ENCODE results near the gene CEP83. TPM values are rescaled to one million over a fixed set of nuclear protein-coding genes. Genes with fewer than 3 reads are reported as not detected.
A peak's percentile ranks its signal among the peaks of the same experiment; 100 is the strongest.

CEP83 gene
- total RNA-seq, 1 donor from 2014 or later: 37.7 TPM

DNA sequence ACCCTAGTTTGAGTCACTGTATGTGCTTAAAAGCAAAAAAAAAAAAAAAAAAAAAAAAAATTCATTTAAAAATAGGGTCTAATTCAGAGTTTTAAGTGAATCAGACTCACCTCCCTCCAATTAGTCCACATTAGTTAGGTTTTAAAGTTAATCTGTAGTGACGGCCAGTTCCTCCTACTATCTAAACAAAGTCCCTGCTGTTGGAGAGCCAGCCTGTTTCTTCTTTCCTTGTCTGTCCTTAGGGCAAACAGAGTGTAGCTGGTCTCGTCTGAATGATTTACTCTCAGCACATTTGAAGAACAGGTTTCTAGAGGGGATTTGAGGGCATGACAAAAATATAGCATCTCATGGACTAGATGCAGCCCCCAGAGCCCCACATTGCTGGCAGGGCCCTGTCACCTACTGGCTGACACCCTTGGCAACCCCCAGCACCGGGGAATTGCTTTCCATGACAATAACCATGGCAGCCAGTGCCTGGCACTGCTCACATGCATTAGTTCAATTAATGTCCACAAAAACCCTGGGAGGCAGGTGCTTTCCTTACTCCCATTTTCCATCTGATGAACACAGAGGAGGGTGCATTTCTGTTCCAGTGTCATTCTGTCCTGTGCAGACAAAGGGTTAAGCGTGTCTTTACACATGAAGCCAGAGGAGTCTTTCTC, 173.0 kb downstream of the CEP83 start:
- Mint-ChIP-seq H3K27me3 (ENCODE audit: insufficient read depth) (no peaks in the 10 kb centered on the region), H3K27ac (no peak overlapping the region), H3K36me3 (ENCODE audit: low read depth) (peaks cover 48% of the 10 kb centered on the region), H3K4me3 (no peak overlapping the region), H3K4me1 (ENCODE audit: low read depth) (peaks cover 27% of the 10 kb centered on the region), H3K9me3 (no peaks in the 10 kb centered on the region)
- DNase-seq (ENCODE audit: low spot score): no peak
- intact Hi-C loops (cut with micrococcal nuclease): no loop called here

DNA sequence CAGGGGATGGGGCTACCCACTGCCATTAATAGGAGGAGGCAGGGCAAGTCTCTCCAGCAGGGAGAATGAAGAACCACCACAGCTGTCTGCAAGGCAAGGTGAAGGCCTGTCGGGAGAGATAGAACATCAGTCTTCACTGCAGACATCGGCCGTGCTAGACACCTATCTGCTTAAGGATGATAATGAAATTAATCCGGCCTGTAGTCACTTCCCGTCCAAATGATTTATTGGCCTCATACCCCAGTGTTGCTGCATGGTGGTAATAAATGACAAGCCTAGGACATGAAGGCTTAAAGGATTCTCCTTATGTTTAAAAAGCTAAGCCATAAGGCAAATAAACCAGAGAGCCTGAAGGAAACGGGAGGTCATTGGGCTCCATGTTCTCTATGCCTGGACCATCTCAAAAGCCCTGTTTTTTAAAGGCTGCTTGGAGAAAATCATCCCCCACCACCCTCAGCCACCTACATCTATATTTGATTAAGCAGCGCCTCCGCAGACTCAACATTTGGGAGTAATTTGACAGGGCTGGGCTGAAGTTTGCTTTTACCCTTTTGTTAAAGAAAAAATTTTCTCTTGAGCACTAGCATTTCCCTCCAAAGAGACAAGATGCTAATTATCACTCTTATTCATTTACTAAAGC, 173.6 kb downstream of the CEP83 start:
- H3K9me3 Mint-ChIP-seq: no peaks in the 10 kb centered on the region
- intact Hi-C loops (cut with micrococcal nuclease): no loop called here
- peaks cover 48% of the 10 kb centered on the region for H3K36me3 Mint-ChIP-seq (ENCODE audit: low read depth)
- H3K4me3 Mint-ChIP-seq: no peak overlapping the region
- peaks cover 30% of the 10 kb centered on the region for H3K4me1 Mint-ChIP-seq (ENCODE audit: low read depth)
- no peak overlapping the region for H3K27ac Mint-ChIP-seq
- H3K27me3 Mint-ChIP-seq (ENCODE audit: insufficient read depth): no peaks in the 10 kb centered on the region
- no peak for DNase-seq (ENCODE audit: low spot score)

DNA sequence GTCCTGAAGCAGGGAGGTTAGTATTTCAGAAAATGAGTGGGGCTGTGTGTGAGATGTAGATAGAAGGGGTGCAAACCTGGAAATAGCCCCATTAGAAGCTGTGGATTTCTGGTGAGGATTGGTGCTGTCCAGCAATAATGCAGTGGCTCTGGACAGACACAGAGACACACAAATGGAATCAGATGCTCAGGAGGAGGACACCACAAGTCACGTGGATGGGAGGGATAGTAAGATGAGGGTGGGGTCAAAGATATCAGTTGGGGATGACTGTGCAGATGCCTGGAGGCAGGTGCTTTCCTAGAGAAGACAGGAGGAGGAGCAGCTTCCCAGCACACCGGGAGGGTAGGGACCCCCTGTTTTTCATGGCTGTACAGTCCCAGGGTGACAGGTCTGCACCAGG, 174.8 kb downstream of the CEP83 start:
- intact Hi-C loops (cut with micrococcal nuclease): no loop called here
- H3K4me1 Mint-ChIP-seq (ENCODE audit: low read depth): peaks cover 30% of the 10 kb centered on the region
- H3K9me3 Mint-ChIP-seq: no peaks in the 10 kb centered on the region
- no peak overlapping the region for H3K4me3 Mint-ChIP-seq
- DNase-seq (ENCODE audit: low spot score): no peak
- no peaks in the 10 kb centered on the region for H3K27me3 Mint-ChIP-seq (ENCODE audit: insufficient read depth)
- peaks cover 54% of the 10 kb centered on the region for H3K36me3 Mint-ChIP-seq (ENCODE audit: low read depth)
- H3K27ac Mint-ChIP-seq: no peak overlapping the region

DNA sequence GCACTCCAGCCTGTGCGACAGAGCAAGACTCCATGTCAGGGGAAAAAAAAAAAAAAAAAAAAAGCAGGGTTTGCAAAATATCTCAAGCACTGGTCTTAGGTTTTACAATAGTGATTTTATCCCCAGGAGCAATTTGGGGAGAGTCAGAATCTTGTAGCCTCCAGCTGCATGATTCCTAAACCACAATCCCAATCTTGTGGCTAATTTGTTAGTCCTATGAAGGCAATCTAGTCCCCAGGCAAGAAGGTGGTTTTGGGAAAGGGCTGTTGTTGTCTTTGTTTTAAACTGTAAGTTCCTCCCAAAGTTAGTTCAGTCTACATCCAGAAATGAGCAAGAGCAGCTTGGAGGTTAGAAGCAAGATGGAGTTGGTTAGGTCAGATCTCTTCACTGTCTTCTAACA, 175.6 kb downstream of the CEP83 start:
- no peak overlapping the region for H3K4me3 Mint-ChIP-seq
- peaks cover 30% of the 10 kb centered on the region for H3K4me1 Mint-ChIP-seq (ENCODE audit: low read depth)
- peaks cover 55% of the 10 kb centered on the region for H3K36me3 Mint-ChIP-seq (ENCODE audit: low read depth)
- intact Hi-C loops (cut with micrococcal nuclease): no loop called here
- H3K9me3 Mint-ChIP-seq: no peaks in the 10 kb centered on the region
- DNase-seq (ENCODE audit: low spot score): no peak
- H3K27me3 Mint-ChIP-seq (ENCODE audit: insufficient read depth): no peaks in the 10 kb centered on the region
- H3K27ac Mint-ChIP-seq: no peak overlapping the region

DNA sequence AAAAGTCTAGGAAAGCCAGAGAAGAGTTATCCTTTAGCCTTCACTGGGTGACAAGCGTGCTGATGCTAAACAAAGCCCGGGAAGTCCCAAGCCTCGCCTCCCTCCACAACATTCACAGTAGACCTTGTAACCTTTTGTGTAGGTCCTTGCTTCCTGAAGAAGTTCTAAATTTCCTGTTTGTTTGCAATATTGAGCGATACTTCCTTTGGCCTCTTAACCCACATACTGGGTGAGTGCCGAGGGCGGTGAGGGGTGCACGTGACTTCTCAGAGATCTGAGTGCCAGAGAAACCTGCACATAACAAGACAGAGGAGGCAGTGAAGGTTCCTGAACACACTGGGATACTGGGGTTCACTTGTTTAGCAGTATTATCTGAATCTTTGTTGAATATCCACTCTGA, 177.0 kb downstream of the CEP83 start:
- peak overlapping the region; percentile 20 for H3K4me3 Mint-ChIP-seq
- no peaks in the 10 kb centered on the region for H3K27me3 Mint-ChIP-seq (ENCODE audit: insufficient read depth)
- intact Hi-C loops (cut with micrococcal nuclease): loop anchor here (1.0 to 2.0 kb wide), 2 partner anchors 20 to 23 kb away; no protein-coding TSS in a partner anchor
- peak overlapping the region; percentile 67 for H3K27ac Mint-ChIP-seq
- peaks cover 49% of the 10 kb centered on the region for H3K36me3 Mint-ChIP-seq (ENCODE audit: low read depth)
- peak; percentile 32 for DNase-seq (ENCODE audit: low spot score)
- no peaks in the 10 kb centered on the region for H3K9me3 Mint-ChIP-seq
- peaks cover 30% of the 10 kb centered on the region for H3K4me1 Mint-ChIP-seq (ENCODE audit: low read depth)

DNA sequence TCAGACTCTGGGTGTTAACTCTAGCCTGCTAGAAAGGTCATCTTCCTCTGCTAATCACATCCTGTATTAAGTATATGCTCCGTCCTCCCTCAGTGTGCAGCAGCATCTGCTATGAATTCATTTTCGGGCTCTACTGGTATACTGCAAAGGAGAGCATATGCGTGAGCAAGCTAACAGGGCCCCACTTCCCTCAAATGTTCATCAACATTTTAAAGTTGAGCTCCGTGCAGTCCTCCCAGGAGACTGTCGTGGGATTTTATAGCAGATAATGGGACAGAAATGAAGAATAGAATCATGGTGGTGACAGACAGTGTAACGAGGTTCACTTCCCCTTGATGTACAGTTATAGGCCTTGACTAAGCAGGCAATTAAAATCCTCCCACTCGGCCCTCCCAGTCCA, 179.6 kb downstream of the CEP83 start:
- H3K4me3 Mint-ChIP-seq: no peak overlapping the region
- intact Hi-C loops (cut with micrococcal nuclease): no loop called here
- peaks cover 39% of the 10 kb centered on the region for H3K36me3 Mint-ChIP-seq (ENCODE audit: low read depth)
- H3K27me3 Mint-ChIP-seq (ENCODE audit: insufficient read depth): no peaks in the 10 kb centered on the region
- no peak for DNase-seq (ENCODE audit: low spot score)
- H3K4me1 Mint-ChIP-seq (ENCODE audit: low read depth): peaks cover 30% of the 10 kb centered on the region
- H3K9me3 Mint-ChIP-seq: no peaks in the 10 kb centered on the region
- H3K27ac Mint-ChIP-seq: no peak overlapping the region

DNA sequence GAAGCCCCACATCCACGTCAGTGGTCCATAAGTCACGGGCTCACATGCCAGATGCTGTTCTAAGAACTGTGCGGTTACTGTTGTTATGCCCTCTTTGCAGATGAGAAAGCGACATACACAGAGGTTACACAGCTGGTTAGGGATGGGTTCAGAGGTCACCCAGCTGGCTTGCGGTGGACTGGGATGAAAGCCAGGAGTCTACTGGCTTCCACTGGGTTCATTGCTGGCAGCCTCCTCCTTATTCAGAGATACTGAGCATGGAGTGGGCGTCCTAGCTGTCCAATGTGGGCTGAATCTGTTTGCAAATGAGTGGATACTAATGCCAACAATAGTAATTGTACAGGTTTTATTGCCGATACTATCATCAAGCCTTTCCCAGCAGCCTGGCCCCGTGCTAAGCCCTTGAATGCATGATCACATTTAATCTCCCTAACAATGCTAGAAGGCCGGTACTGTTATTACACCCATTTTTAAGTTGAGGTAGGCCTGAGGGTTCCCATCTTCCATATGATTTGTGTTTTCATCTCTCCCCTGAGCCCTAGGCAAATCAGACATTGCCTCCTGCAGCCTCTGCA, 182.2 kb downstream of the CEP83 start:
- intact Hi-C loops (cut with micrococcal nuclease): no loop called here
- DNase-seq (ENCODE audit: low spot score): no peak
- Mint-ChIP-seq H3K27me3 (ENCODE audit: insufficient read depth) (no peaks in the 10 kb centered on the region), H3K4me1 (ENCODE audit: low read depth) (peaks cover 11% of the 10 kb centered on the region), H3K4me3 (no peak overlapping the region), H3K27ac (no peak overlapping the region), H3K36me3 (ENCODE audit: low read depth) (peaks cover 36% of the 10 kb centered on the region), H3K9me3 (no peaks in the 10 kb centered on the region)

DNA sequence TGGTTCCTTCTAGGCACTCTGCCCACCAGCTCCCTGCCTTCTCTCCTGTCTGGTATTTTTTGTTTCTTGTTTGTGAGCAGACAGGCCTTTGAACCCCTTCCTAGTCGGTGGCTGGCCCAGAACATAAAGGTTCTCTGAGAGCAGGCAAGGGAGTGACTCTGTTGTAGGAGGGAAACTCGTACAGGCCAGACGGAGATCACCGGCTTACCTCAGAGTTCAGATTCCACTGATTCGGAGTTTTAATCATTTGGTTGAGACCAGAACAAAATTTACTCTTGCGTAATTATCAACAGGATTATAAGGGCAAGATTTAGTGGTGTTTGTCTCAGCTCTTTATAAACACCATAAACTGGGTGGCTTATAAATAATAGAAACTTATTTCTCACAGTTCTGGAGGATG, 182.9 kb downstream of the CEP83 start:
- no peak overlapping the region for H3K4me3 Mint-ChIP-seq
- peaks cover 36% of the 10 kb centered on the region for H3K36me3 Mint-ChIP-seq (ENCODE audit: low read depth)
- intact Hi-C loops (cut with micrococcal nuclease): no loop called here
- peaks cover 10% of the 10 kb centered on the region for H3K4me1 Mint-ChIP-seq (ENCODE audit: low read depth)
- H3K27ac Mint-ChIP-seq: no peak overlapping the region
- H3K27me3 Mint-ChIP-seq (ENCODE audit: insufficient read depth): no peaks in the 10 kb centered on the region
- DNase-seq (ENCODE audit: low spot score): no peak
- H3K9me3 Mint-ChIP-seq: no peaks in the 10 kb centered on the region

DNA sequence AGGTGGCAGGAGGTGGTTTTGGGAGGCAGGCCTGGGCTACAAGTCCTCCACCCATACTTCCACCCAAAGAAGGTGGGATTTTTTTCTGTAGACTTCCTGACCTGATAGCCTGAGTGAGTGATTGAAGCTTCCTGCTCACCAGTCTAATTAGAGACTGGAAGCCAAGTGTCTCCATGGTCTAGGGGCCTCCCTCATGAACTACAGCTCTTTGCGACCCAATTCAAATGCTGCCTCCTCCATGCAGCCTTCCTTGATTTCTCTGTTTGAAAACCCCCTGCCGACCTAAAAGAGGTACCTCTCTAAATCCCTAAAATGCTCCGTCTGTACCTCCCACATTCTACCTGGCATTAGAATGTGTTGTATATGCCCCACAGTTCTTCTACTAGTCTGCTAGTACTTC, 186.4 kb downstream of the CEP83 start:
- Mint-ChIP-seq H3K4me1 (ENCODE audit: low read depth) (peaks cover 42% of the 10 kb centered on the region), H3K27me3 (ENCODE audit: insufficient read depth) (no peaks in the 10 kb centered on the region), H3K9me3 (no peaks in the 10 kb centered on the region), H3K27ac (no peak overlapping the region), H3K36me3 (ENCODE audit: low read depth) (peaks cover 29% of the 10 kb centered on the region), H3K4me3 (no peak overlapping the region)
- DNase-seq (ENCODE audit: low spot score): no peak
- intact Hi-C loops (cut with micrococcal nuclease): loop anchor here (5.0 kb wide), 1 partner anchor 259 kb away; no protein-coding TSS in a partner anchor

DNA sequence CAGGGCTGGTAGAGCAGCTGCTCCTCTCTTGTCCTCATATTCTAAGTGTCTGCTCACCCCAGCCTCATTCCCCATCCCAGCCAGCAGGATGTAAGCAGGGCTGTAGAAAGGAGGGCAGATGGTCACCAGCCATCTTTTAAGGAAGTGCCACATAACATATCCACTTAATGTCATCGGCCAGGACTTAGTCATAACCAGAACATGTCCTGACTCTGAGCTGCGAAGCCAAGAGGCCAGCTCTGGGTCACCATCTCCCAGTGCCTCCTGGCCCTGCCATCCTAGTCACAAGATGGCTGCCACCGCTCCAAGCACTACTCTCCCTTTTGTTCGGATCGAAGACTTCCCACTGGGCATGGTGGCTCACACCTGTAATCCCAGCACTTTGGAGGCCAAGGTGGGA, 187.4 kb downstream of the CEP83 start:
- Mint-ChIP-seq H3K36me3 (ENCODE audit: low read depth) (peaks cover 36% of the 10 kb centered on the region), H3K4me1 (ENCODE audit: low read depth) (peaks cover 52% of the 10 kb centered on the region), H3K9me3 (no peaks in the 10 kb centered on the region), H3K27ac (peak overlapping the region; percentile 56), H3K4me3 (no peak overlapping the region), H3K27me3 (ENCODE audit: insufficient read depth) (no peaks in the 10 kb centered on the region)
- DNase-seq (ENCODE audit: low spot score): no peak
- intact Hi-C loops (cut with micrococcal nuclease): loop anchor here (5.0 kb wide), 1 partner anchor 260 kb away; no protein-coding TSS in a partner anchor

DNA sequence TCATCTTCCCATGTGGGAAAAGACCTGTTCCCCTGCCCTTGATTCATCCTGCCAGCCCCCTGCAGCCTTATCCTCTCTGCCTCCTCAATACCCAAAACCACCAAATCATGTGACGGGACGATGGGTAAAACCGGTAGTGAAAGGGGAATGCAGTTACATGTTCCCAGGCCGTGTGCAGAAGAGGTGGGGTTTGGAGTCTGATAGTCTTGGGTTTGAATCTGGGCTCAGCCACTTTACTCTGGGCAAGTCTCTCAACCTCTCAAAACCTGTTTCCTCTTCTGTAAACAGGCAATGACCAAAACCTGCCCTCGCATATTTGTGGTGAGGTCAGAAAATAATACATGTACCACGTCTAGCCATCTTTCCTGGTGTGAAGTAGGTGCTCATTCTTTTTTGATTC, 188.3 kb downstream of the CEP83 start:
- H3K27me3 Mint-ChIP-seq (ENCODE audit: insufficient read depth): no peaks in the 10 kb centered on the region
- no peak for DNase-seq (ENCODE audit: low spot score)
- H3K36me3 Mint-ChIP-seq (ENCODE audit: low read depth): peaks cover 42% of the 10 kb centered on the region
- intact Hi-C loops (cut with micrococcal nuclease): loop anchor here (5.0 kb wide), 1 partner anchor 261 kb away; no protein-coding TSS in a partner anchor
- no peaks in the 10 kb centered on the region for H3K9me3 Mint-ChIP-seq
- H3K27ac Mint-ChIP-seq: no peak overlapping the region
- H3K4me1 Mint-ChIP-seq (ENCODE audit: low read depth): peaks cover 58% of the 10 kb centered on the region
- no peak overlapping the region for H3K4me3 Mint-ChIP-seq

DNA sequence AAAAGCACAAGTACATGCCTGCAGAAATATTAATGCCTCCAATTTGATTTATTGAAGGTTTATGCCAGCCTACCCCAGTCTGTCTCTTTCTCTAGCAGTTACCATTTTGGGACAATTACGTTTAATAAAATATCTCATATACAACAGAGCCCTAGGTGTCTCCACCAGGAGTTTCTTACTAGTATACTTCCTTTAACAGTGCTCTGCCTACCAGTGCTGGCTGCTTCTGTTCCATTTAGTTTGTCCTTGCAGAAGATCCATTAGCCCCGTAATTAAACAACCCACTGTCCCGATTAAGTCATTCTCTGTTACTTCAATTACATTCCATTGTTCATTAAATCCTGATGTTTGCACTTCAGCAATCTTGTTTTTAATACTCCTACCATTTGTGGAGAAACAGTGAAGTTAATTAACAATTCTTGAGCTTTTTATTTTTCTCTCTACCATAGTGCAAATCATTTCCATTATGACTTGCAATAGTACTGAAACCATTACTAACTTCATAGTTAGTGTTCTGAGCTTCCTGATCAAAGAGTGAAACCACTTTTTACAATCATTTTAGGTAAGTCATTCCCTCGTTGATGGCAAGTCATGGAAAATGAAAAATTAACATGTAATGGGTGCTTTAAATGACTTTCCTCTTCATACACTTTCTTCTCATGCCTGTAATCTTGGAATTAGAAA, 190.2 kb downstream of the CEP83 start:
- intact Hi-C loops (cut with micrococcal nuclease): loop anchor here (1.0 to 10.0 kb wide), 8 partner anchors 36 to 352 kb away; partner anchors contain the start of gene PLXNC1
- Mint-ChIP-seq H3K27ac (peak overlapping the region; percentile 72), H3K36me3 (ENCODE audit: low read depth) (peaks cover 55% of the 10 kb centered on the region), H3K9me3 (no peaks in the 10 kb centered on the region), H3K27me3 (ENCODE audit: insufficient read depth) (no peaks in the 10 kb centered on the region), H3K4me3 (peak overlapping the region; percentile 43), H3K4me1 (ENCODE audit: low read depth) (peaks cover 72% of the 10 kb centered on the region)
- no peak for DNase-seq (ENCODE audit: low spot score)
